ENCODE data around the gene GHITM. TPM values are rescaled to one million over a fixed set of nuclear protein-coding genes. Genes with fewer than 3 reads are reported as not detected.

Gene GHITM
- total RNA-seq, 2 experiments from 2014 or later = 192 to 197 TPM

- DNase-seq = no peak
- intact Hi-C loops (cut with micrococcal nuclease) = no loop called here
- ChIA-PET CTCF (interaction anchor here (1.7 to 2.5 kb wide), 3 partner anchors 9 to 48 kb away, joined by 4 to 9 read pairs (median 8); no protein-coding TSS in a partner anchor), POLR2A (interaction anchor here (0.6 kb wide), 1 partner anchor 14 kb away, joined by 3 read pairs; no protein-coding TSS in a partner anchor)
- no peak overlapping the region for H3K27ac Mint-ChIP-seq
- peaks cover 30% of the 10 kb centered on the region for H3K27me3 Mint-ChIP-seq
- no peaks in the 10 kb centered on the region for H3K36me3 Mint-ChIP-seq
- peaks cover 7% of the 10 kb centered on the region for H3K4me1 Mint-ChIP-seq (ENCODE audit: low read depth)
- no peaks in the 10 kb centered on the region for H3K9me3 Mint-ChIP-seq
- H3K4me3 Mint-ChIP-seq = no peak overlapping the region
These were observed 56.8 kb downstream of the GHITM start for GRCh38 chr10:84196083-84196482.

DNA sequence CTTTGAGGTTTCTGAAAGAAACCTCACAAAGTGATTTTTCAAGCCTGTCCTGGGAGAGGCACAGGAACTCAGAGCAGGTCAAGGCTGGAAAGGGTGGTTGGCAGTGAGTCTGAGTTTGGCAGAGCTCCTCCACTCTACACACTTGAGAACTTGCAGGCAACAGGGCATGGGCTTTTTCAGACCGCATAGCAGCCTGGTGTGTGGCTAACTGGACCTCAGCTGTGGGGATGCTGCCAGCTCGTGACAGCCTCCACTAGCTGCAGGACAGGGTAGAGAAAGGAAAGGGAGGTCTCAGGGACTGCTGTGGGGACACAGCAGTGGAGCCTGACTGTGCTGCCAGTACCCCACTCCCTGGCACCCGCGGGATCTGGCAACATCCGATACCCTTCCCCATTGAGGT is 57.6 kb downstream of the GHITM start:
- intact Hi-C loops (cut with micrococcal nuclease) = no loop called here
- CTCF ChIA-PET = interaction anchor here (1.4 to 2.5 kb wide), 4 partner anchors 18 to 343 kb away, joined by 3 to 8 read pairs (median 4); no protein-coding TSS in a partner anchor

DNA sequence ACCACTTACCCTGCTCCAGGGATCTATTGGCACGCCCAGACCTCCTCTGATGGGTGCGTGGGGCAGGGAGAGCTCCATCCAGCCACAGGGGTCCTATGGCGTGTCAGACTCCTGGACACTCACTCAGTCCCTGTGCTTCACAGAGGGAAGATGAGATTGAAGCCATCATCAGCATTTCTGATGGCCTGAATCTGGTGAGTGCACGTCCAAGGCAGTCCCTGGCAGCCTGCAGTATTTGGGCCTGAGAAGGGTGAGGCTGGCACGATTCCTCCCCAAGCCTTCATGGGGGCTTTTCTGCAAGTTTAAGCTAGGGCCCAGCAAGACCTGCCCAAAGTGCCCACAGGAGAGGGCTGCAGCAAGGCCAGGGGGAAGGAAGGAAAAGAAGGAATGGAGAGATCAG is 58.3 kb downstream of the GHITM start:
- Mint-ChIP-seq H3K27me3 (peaks cover 30% of the 10 kb centered on the region), H3K9me3 (no peaks in the 10 kb centered on the region), H3K27ac (no peak overlapping the region), H3K4me1 (ENCODE audit: low read depth) (peaks cover 2% of the 10 kb centered on the region), H3K36me3 (no peaks in the 10 kb centered on the region), H3K4me3 (no peak overlapping the region)
- ChIA-PET CTCF (interaction anchor here (1.4 to 1.7 kb wide), 3 partner anchors 17 to 342 kb away, joined by 3 to 5 read pairs (median 4); no protein-coding TSS in a partner anchor), POLR2A (no interaction called here)
- intact Hi-C loops (cut with micrococcal nuclease) = no loop called here
- DNase-seq = no peak

More for the DNA sequence above, 57.6 kb downstream of the GHITM start:
- Mint-ChIP-seq H3K27ac (no peak overlapping the region), H3K9me3 (no peaks in the 10 kb centered on the region), H3K4me1 (ENCODE audit: low read depth) (peaks cover 2% of the 10 kb centered on the region), H3K36me3 (no peaks in the 10 kb centered on the region), H3K4me3 (no peak overlapping the region), H3K27me3 (peaks cover 30% of the 10 kb centered on the region)
- DNase-seq = no peak
- POLR2A ChIA-PET = interaction anchor here (0.5 kb wide), 1 partner anchor 162 kb away, joined by 3 read pairs; no protein-coding TSS in a partner anchor

DNA sequence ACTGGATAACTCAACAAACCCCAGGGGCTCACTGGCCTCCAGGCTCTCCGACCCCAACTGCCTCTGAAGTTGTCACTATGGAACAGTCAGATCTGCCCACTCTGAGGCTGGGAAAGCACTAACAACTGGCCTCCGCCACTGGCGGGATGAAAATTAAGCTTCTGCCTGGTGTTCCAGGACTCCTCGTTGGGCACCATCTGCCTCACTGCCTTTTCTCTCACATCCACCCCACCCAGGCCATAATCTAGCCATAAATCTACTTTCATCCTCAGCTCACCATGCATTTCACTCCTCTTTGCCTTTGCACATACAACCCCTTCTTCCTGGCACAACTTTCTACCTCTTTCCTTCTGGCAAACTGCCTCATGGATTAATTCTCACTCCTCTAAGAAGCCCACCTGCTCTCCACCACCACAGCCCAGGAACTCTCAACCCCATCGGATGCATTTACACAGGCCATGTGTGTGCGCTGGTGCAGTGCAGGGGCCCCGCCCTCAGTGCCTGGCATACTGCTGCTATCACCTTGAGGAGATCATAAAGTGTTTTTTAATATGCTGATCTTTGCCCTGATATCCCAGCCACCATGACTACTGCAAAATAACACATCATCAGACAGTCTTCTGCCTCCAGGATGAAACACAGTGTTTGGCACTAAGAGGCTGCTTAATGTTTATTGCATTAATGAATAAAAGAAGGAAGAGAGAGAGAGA is 59.1 kb downstream of the GHITM start:
- H3K4me1 Mint-ChIP-seq (ENCODE audit: low read depth) = peaks cover 2% of the 10 kb centered on the region
- intact Hi-C loops (cut with micrococcal nuclease) = no loop called here

GRCh38 chr10:84200537-84201243 is 61.4 kb downstream of the GHITM start:
- DNase-seq = no peak
- POLR2A ChIA-PET = no interaction called here
- H3K27ac Mint-ChIP-seq = no peak overlapping the region
- no peaks in the 10 kb centered on the region for H3K36me3 Mint-ChIP-seq
- no peaks in the 10 kb centered on the region for H3K9me3 Mint-ChIP-seq
- no peaks in the 10 kb centered on the region for H3K4me1 Mint-ChIP-seq (ENCODE audit: low read depth)
- CTCF ChIA-PET = interaction anchor here (1.8 kb wide), 1 partner anchor 51 kb away, joined by 4 read pairs; no protein-coding TSS in a partner anchor
- H3K27me3 Mint-ChIP-seq = peaks cover 16% of the 10 kb centered on the region
- no peak overlapping the region for H3K4me3 Mint-ChIP-seq
- intact Hi-C loops (cut with micrococcal nuclease) = no loop called here

More for the DNA sequence above, 59.1 kb downstream of the GHITM start:
- CTCF ChIA-PET = interaction anchor here (1.4 kb wide), 1 partner anchor 50 kb away, joined by 5 read pairs; no protein-coding TSS in a partner anchor
- Mint-ChIP-seq H3K27me3 (peaks cover 28% of the 10 kb centered on the region), H3K36me3 (no peaks in the 10 kb centered on the region), H3K27ac (no peak overlapping the region), H3K4me3 (no peak overlapping the region), H3K9me3 (no peaks in the 10 kb centered on the region)
- no peak for DNase-seq
- POLR2A ChIA-PET = no interaction called here

DNA sequence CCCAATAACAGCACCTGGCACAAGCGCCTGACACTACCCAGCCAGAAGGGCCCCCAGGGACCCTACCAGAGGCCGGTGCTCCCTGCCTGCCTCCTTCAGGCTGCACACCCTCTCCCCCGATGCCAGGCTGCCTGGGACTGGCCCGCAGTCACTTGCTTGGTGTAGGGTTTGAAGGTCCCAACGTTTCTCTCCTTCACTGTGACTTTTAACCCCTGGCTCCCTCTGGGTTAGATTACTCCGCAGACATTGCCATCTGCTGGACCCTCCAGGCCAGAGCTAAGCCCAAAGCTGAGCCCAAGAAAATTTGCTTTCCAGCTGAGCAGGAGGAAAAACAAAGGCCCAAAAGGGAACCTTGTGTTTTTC is 61.9 kb downstream of the GHITM start:
- no peaks in the 10 kb centered on the region for H3K36me3 Mint-ChIP-seq
- peaks cover 11% of the 10 kb centered on the region for H3K27me3 Mint-ChIP-seq
- H3K27ac Mint-ChIP-seq = no peak overlapping the region
- CTCF ChIA-PET = interaction anchor here (1.8 kb wide), 1 partner anchor 52 kb away, joined by 4 read pairs; no protein-coding TSS in a partner anchor
- intact Hi-C loops (cut with micrococcal nuclease) = no loop called here
- no peaks in the 10 kb centered on the region for H3K4me1 Mint-ChIP-seq (ENCODE audit: low read depth)
- POLR2A ChIA-PET = no interaction called here
- no peak for DNase-seq
- H3K4me3 Mint-ChIP-seq = no peak overlapping the region
- H3K9me3 Mint-ChIP-seq = no peaks in the 10 kb centered on the region

- ChIA-PET POLR2A (no interaction called here), CTCF (interaction anchor here (1.8 kb wide), 1 partner anchor 52 kb away, joined by 4 read pairs; no protein-coding TSS in a partner anchor)
- H3K36me3 Mint-ChIP-seq = no peaks in the 10 kb centered on the region
- H3K4me3 Mint-ChIP-seq = no peak overlapping the region
- no peaks in the 10 kb centered on the region for H3K9me3 Mint-ChIP-seq
- intact Hi-C loops (cut with micrococcal nuclease) = no loop called here
- H3K27ac Mint-ChIP-seq = no peak overlapping the region
- DNase-seq = no peak
- no peaks in the 10 kb centered on the region for H3K4me1 Mint-ChIP-seq (ENCODE audit: low read depth)
- peaks cover 6% of the 10 kb centered on the region for H3K27me3 Mint-ChIP-seq
These were observed 62.4 kb downstream of the GHITM start for GRCh38 chr10:84201682-84202081.

- ChIA-PET POLR2A (no interaction called here), CTCF (interaction anchor here (0.7 to 1.8 kb wide), 5 partner anchors 10 to 54 kb away, joined by 3 to 5 read pairs (median 4); no protein-coding TSS in a partner anchor)
- Mint-ChIP-seq H3K27ac (no peak overlapping the region), H3K36me3 (no peaks in the 10 kb centered on the region), H3K27me3 (peaks cover 2% of the 10 kb centered on the region), H3K4me3 (no peak overlapping the region), H3K9me3 (no peaks in the 10 kb centered on the region), H3K4me1 (ENCODE audit: low read depth) (no peaks in the 10 kb centered on the region)
- no peak for DNase-seq
- intact Hi-C loops (cut with micrococcal nuclease) = no loop called here
These were observed 63.0 kb downstream of the GHITM start for GRCh38 chr10:84202349-84202748.

Other genes starting within 250 kb of the GHITM start
- gene GPR15LG, start 34.3 kb downstream of the GHITM start, total RNA-seq = not detected
- under 1 TPM; 0.40 to 0.75 TPM for gene CDHR1, start 55.0 kb downstream of the GHITM start, total RNA-seq
- not detected for gene LRIT2, start 86.0 kb downstream of the GHITM start, total RNA-seq
- gene LRIT1, start 102.0 kb downstream of the GHITM start, total RNA-seq = not detected
- not detected for gene RGR, start 105.5 kb downstream of the GHITM start, total RNA-seq
- 10 to 100 TPM; 69.8 to 73.5 TPM for gene CCSER2, start 189.1 kb downstream of the GHITM start, total RNA-seq